DND-41 (cell line): Measurements from ENCODE around the gene CCDC63.

Experiments used
- ATAC-seq: fragments of 200-7000 bp; cut with Tn5 transposase; 3 replicates; pipeline ENCODE4 v1.9.1; 2021; ENCODE audit warnings: low read depth; ENCODE audit not compliant: insufficient read depth
- DNase-seq: peaks from one replicate; pipeline ENCODE4 v3.0.0-alpha.2; 2020
- H2AFZ ChIP-seq: 2 replicates; pipeline ENCODE4 v1.6.0; 2012; ENCODE audit warnings: low read depth, low read length
- H3K27ac ChIP-seq: 2 replicates; pipeline ENCODE4 v1.5.1; 2012; ENCODE audit warnings: low read length, inconsistent platforms
- H3K27me3 ChIP-seq: fragments of 200-600 bp; sonication (generic); 2 replicates; pipeline ENCODE4 v1.6.0; 2012; ENCODE audit warnings: low read length, mild to moderate bottlenecking, inconsistent platforms; ENCODE audit not compliant: insufficient read depth, poor library complexity
- H3K36me3 ChIP-seq: 2 replicates; pipeline ENCODE4 v1.5.1; 2012; ENCODE audit warnings: low read length, inconsistent platforms; ENCODE audit not compliant: insufficient read depth
- H3K4me1 ChIP-seq: 2 replicates; pipeline ENCODE4 v1.5.1; 2012; ENCODE audit warnings: mild to moderate bottlenecking, low read length; ENCODE audit not compliant: insufficient read depth
- H3K4me2 ChIP-seq: 2 replicates; pipeline ENCODE4 v1.6.0; 2012; ENCODE audit warnings: mild to moderate bottlenecking, moderate library complexity, low read length, inconsistent platforms; ENCODE audit not compliant: insufficient read depth
- H3K4me3 ChIP-seq, 2 experiments: fragments of 200-600 bp in 1 of 2; shearing (Covaris generic) in 1 of 2; 2 replicates each; pipeline ENCODE4 v1.5.1; 2012 to 2016; ENCODE audit warnings: inconsistent platforms in 2 of 2, low read length in 2 of 2, mild to moderate bottlenecking in 2 of 2, low read depth in 1 of 2, moderate library complexity in 1 of 2
- H3K79me2 ChIP-seq: 2 replicates; pipeline ENCODE4 v1.6.0; 2012; ENCODE audit warnings: low read length, inconsistent platforms; ENCODE audit not compliant: insufficient read depth
- H3K9ac ChIP-seq: 2 replicates; pipeline ENCODE4 v1.6.0; 2012; ENCODE audit warnings: low read depth, mild to moderate bottlenecking, inconsistent platforms, low read length, moderate library complexity
- H3K9me3 ChIP-seq: 2 replicates; pipeline ENCODE4 v1.5.1; 2012; ENCODE audit warnings: low read length, moderate library complexity, mild to moderate bottlenecking, inconsistent platforms; ENCODE audit not compliant: insufficient read depth, severe bottlenecking
- H4K20me1 ChIP-seq: 2 replicates; pipeline ENCODE4 v1.6.0; 2012; ENCODE audit warnings: low read length; ENCODE audit not compliant: insufficient read depth
- EZH2 ChIP-seq: IDR thresholded peaks from 3 replicates; pipeline ENCODE4 v1.6.1; 2012; ENCODE audit warnings: borderline replicate concordance, low read depth, mild to moderate bottlenecking, moderate library complexity, low read length, inconsistent platforms; ENCODE audit not compliant: severe bottlenecking
- TF ChIP-seq, protein P1 (sequence below): IDR thresholded peaks from 2 replicates; pipeline ENCODE4 v1.5.1; 2012; ENCODE audit warnings: borderline replicate concordance, low read length, moderate library complexity, mild to moderate bottlenecking; ENCODE audit not compliant: poor library complexity, severe bottlenecking; ENCODE audit errors: extremely low read depth

CCDC63 gene

DNA sequence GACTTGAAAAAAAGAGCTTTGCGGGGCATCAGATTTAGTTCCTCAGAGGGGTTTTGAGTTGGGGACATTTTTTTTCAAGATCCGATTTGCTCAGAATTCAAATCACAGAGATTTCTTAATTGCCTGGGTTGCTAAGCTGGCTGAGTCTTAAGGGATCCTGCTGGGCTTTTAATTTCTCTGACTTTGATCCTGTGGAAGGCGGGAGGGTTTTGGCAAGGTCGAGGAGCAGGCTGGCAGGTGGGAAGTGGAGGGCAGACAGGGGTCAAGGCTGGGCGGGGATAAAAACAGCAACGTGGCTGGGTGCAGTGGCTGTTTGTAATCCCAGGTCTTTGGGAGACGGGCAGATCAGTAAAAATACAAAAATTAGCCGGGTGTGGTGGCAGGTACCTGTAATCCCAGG lies 33.5 kb upstream of the CCDC63 start:
- Histone ChIP-seq H3K27ac (no peak overlapping the region), H3K4me1 (no peaks in the 10 kb centered on the region), H3K27me3 (no peaks in the 10 kb centered on the region), H4K20me1 (no peaks in the 10 kb centered on the region), H3K4me2 (no peak overlapping the region), H3K4me3 (no peak overlapping the region), H3K9me3 (no peaks in the 10 kb centered on the region), H3K9ac (no peak overlapping the region), H3K79me2 (no peaks in the 10 kb centered on the region), H3K36me3 (no peaks in the 10 kb centered on the region), H2AFZ (no peak overlapping the region)
- no peak for ATAC-seq
- TF ChIP-seq EZH2, result no peak
- TF ChIP-seq, protein P1, sequence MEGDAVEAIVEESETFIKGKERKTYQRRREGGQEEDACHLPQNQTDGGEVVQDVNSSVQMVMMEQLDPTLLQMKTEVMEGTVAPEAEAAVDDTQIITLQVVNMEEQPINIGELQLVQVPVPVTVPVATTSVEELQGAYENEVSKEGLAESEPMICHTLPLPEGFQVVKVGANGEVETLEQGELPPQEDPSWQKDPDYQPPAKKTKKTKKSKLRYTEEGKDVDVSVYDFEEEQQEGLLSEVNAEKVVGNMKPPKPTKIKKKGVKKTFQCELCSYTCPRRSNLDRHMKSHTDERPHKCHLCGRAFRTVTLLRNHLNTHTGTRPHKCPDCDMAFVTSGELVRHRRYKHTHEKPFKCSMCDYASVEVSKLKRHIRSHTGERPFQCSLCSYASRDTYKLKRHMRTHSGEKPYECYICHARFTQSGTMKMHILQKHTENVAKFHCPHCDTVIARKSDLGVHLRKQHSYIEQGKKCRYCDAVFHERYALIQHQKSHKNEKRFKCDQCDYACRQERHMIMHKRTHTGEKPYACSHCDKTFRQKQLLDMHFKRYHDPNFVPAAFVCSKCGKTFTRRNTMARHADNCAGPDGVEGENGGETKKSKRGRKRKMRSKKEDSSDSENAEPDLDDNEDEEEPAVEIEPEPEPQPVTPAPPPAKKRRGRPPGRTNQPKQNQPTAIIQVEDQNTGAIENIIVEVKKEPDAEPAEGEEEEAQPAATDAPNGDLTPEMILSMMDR, result no peak
- DNase-seq, result no peak

DNA sequence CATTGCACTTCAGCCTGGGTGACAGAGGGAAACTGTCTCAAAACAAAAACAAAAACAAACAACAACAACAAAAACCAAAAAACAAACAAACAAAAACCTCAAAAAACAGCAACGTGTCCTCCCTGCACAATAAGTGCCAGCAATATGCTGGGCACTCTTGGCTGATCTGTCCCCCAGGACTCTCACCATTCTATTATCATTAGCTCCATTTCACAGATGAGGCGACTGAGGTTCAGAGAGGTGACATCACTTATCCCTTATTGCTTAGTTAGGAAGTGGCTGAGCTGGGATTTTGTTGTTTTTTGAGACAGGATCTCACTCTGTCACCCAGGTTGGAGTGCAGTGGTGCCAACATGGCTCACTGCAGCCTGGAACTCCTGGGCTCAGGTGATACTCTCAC lies 33.0 kb upstream of the CCDC63 start:
- H3K4me2 ChIP-seq, result no peak overlapping the region
- no peaks in the 10 kb centered on the region for H3K9me3 ChIP-seq
- H4K20me1 ChIP-seq, result no peaks in the 10 kb centered on the region
- no peaks in the 10 kb centered on the region for H3K27me3 ChIP-seq
- DNase-seq (no peak), ATAC-seq (no peak)
- H3K36me3 ChIP-seq, result no peaks in the 10 kb centered on the region
- no peak overlapping the region for H3K27ac ChIP-seq
- H3K4me1 ChIP-seq, result no peaks in the 10 kb centered on the region
- no peak overlapping the region for H3K4me3 ChIP-seq
- H3K79me2 ChIP-seq, result no peaks in the 10 kb centered on the region
- no peak overlapping the region for H3K9ac ChIP-seq
- TF ChIP-seq, protein P1, result no peak
- no peak for TF ChIP-seq EZH2
- H2AFZ ChIP-seq, result no peak overlapping the region

DNA sequence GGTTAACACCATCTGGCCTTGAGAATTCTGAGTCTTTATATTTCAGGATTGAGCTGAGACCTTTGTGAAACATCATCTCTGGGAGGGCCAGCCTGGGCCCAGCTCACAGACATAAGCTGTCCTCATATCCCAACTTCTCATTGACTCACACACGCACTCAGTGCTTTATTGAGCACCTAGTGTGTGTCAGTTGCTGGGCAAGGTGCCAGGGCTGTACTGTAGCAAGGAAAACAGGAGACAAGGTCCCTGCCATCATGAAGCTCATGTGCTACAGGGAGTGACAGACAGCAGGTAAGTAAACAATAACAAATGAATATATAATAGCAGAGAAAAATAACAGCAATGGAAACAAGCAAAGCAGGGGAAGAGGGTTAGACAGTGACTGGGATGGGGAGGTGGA lies 30.5 kb upstream of the CCDC63 start:
- H4K20me1 ChIP-seq, result no peaks in the 10 kb centered on the region
- H3K27me3 ChIP-seq, result no peaks in the 10 kb centered on the region
- H3K4me2 ChIP-seq, result no peak overlapping the region
- H3K27ac ChIP-seq, result no peak overlapping the region
- no peaks in the 10 kb centered on the region for H3K79me2 ChIP-seq
- no peaks in the 10 kb centered on the region for H3K36me3 ChIP-seq
- ATAC-seq, result no peak
- H3K9me3 ChIP-seq, result no peaks in the 10 kb centered on the region
- no peak overlapping the region for H2AFZ ChIP-seq
- H3K4me3 ChIP-seq, result no peak overlapping the region
- H3K9ac ChIP-seq, result no peak overlapping the region
- no peak for DNase-seq
- TF ChIP-seq, protein P1, result no peak
- TF ChIP-seq EZH2, result no peak
- H3K4me1 ChIP-seq, result no peaks in the 10 kb centered on the region

DNA sequence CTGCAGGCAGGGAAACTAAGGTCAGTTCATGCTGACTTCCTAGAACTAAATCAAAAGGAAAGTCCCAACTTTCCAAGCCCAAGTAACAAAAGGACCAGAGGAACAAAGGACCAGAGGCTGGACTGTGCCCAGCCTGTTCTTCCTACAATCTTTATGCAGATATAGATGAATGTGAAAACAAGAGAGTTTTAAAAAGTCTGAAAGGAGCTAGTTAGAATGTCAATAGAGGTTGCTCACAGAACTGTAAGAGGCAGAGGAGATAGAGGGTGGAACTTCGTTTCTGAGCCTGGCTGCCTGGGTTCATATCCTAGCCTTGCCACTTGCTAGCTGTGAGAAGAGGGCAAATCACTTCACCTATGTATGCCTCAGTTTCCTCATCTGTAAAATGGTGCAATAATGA lies 30.0 kb upstream of the CCDC63 start:
- H3K4me2 ChIP-seq, result no peak overlapping the region
- no peaks in the 10 kb centered on the region for H4K20me1 ChIP-seq
- H3K9me3 ChIP-seq, result no peaks in the 10 kb centered on the region
- DNase-seq (no peak), ATAC-seq (no peak)
- no peak overlapping the region for H3K9ac ChIP-seq
- TF ChIP-seq, protein P1, result no peak
- no peak for TF ChIP-seq EZH2
- H3K27me3 ChIP-seq, result no peaks in the 10 kb centered on the region
- H3K4me3 ChIP-seq, result no peak overlapping the region
- H3K4me1 ChIP-seq, result no peaks in the 10 kb centered on the region
- H3K79me2 ChIP-seq, result no peaks in the 10 kb centered on the region
- no peak overlapping the region for H2AFZ ChIP-seq
- no peak overlapping the region for H3K27ac ChIP-seq
- H3K36me3 ChIP-seq, result no peaks in the 10 kb centered on the region
